NCI-H524 (cell line): ENCODE data around the gene CELF1.
"Not testable (repeated sequence)": the region's sequence is repeated elsewhere in the genome, so short reads cannot be mapped to it uniquely, and the experiment has no call there.

ENCODE experiments used
- DNase-seq, 2 experiments: peaks; one replicate each; lab custom pipeline; 2025; lab: John Stamatoyannopoulos, UW

CELF1 gene

DNA sequence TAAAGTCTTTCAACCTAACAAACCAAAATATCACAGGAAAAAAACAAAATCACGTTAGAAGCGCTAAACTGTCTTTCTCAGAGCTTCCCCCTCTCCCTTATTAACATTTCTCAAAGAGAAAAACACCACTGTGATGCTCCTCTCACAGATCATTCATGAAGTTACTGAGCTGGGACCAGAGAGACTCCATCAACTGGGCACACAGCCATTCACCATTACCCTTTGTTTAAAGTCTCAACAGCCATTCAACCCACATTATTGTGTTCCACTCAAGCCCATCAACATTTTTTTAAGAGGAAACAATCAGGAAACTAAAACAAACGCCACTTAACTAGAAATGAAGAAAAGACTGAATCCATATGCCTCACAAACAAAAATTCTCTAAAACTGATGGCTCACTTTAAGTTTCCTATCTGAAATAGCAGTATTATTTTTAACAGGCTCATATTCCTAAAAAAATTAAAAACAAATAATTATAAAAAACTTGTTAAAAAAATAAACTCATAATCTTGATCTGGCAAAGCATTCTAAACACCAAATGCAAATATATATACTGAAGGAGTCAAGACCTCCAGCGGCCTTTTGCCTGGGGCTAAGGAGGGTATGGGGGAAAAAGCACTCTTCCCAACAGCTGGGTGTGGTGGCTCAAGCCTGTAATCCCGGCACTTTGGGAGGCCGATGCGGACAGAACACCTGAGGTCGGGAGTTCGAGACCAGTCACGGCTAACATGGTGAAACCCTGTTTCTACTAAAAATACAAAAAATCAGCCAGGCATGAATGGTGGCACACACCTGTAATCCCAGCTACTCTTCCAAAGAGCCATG, 14.0 kb downstream of the CELF1 start:
- DNase-seq = no peak

DNA sequence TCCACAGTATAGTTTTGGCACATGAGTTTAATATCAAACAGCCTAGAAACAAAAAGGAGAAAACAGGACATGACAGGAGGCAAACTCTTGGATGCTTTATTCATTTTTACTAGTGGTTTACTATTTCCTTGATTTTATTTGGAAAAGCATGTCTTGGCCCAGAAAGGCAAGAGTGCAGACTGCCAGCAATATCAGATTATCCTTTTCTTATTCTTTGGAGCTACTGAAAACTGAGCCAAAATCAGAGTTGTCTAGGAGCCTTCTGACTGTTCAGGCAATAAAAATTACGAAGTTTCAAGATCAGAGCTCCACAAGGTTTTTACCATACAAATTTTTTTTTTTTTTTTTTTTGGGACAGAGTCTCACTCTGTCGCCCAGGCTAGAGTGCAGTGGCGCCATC, 16.0 kb downstream of the CELF1 start:
- no peak for DNase-seq

DNA sequence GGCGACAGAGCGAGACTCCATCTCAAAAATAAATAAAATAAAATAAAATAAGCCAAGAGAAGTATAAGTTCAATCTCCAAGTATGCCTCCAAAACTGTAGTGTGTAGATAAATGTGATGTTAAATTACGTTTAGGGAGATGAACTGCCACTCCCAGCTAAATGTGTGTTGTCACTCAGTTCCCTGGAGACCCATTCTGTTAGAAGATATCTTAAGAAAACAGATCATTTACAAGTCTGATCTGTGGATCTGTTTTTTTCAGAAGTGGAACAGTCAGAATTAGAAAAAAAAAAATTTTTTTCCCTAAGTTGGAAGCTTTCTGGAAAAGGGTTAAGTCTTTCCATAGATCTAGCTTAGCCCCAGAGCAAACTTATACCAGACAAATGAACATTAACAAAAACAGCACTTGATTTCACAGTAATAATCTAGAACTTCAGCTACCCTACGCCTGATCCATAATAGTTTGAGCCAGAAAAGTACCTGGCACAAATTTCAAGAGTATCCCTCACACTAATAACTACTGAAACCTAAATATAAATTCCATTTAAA, 18.2 kb downstream of the CELF1 start:
- DNase-seq = no peak

DNA sequence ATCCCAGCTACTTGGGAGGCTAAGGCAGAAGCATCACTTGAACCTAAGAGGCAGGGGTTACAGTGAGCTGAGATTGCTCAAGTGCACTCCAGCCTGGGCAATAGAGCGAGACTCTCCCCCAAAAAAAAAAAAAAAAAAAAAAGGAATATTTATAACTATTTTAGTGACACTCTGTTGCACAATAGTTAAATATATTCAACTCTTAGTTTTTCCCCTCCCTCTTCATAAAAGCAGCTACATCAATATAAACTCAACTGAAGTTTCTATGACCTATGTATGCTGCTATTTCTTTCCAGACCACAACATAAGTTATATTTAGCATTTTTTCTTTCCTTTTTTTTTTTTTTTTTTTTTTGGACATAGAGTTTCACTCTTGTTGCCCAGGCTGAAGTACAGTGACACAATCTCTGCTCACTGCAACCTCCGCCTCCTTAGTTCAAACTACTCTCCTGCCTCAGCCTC, 19.2 kb downstream of the CELF1 start:
- DNase-seq = no peak

DNA sequence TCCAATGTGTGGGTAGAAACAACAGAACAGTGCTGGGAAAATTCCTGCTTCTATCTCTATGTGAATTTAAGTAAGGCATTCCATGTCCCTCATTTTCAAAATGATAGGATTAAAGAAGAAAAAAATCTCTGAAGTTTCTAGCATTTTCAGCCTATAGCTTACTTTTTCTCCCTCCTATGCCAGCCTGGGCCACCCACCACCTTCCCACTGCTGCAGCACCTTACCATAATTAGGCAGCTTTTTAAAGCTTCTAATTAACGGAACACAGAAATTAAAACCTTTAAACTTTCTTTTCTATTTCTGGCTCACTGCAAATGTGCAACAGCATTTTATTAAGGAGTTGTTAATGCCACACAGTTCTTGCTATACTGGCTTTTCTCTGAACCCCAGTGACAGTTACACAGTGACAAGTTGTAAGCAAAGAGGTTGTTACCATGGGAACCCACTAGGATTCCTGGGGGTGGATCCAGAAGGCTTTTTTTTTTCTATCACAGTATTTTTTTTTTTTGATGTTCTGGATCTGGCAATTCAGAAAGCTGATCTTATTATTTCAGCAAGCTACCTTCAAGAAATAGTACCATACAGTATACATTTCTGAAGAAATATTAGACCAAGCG, 20.2 kb downstream of the CELF1 start:
- no peak for DNase-seq

DNA sequence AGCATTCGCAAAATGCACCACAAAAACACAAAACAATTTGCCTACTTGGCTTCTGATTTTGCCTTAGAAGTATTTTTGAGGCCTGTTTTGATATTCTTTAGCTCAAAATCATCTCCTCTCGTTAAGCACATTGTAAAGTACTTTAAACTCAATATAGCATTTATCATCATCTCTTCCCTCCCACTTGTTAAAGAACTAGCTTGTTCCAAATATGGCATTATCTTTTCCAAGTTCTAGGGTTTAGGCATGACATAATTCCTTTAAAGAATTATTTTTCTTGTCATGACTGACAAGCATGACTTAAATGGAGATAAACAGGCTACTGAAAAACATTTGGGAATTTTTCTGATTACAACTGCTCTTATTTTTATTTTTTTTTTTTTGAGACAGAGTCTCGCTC, 21.3 kb downstream of the CELF1 start:
- no peak for DNase-seq

DNA sequence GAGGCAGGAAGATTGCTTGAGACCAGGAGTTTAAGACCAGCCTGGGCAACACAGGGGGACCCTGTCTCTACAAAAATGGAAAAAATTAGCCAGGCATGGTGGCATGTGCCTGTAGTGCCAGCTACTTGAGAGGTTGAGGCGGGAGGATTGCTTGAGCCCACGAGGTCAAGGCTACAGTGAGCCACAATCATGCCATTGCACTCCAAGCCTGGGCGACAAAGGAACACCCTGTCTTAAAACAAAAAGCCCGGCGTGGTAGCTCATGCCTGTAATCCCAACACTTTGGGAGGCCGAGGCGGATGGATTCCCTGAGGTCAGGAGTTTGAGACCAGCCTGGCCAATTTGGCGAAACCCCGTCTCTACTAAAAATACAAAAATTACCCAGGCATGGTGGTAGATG, 22.2 kb downstream of the CELF1 start:
- DNase-seq = not testable (repeated sequence)

DNA sequence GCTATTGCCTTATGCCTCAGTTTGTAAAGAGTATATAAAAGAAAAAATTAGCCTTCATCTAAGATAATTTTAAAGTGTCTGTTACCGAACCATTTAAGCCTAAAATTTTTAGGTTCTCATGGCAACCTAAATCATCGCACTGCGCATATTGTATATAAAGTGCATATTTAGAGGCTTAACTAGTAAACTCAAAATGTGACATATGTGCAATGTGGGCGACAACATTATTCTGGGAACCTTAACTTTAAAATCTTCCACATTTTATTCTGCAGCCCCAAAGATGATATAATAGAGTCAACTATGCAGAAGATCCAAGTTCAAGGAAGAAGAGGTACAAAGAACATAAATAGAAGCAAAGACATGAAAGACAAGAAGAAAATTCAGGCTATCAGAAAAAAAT, 23.0 kb downstream of the CELF1 start:
- no peak for DNase-seq

DNA sequence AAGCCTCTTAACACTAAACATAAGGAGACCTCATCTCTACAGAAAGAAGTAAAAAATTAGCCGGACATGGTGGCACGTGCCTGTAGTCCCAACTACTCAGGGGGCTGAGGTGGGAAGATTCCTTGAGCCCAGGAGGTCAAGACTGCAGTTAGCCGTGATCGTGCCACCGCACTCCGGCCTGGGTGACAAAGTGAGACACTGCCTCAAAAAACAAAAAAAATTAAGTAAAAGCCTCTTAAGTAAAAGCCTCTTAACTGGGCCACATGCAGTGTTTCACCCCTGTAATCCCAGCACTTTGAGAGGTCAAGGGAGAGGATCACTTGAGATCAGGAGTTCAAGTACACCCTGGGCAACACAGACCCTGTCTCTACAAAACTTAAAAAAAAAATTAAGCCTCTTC, 25.7 kb downstream of the CELF1 start:
- no peak for DNase-seq

DNA sequence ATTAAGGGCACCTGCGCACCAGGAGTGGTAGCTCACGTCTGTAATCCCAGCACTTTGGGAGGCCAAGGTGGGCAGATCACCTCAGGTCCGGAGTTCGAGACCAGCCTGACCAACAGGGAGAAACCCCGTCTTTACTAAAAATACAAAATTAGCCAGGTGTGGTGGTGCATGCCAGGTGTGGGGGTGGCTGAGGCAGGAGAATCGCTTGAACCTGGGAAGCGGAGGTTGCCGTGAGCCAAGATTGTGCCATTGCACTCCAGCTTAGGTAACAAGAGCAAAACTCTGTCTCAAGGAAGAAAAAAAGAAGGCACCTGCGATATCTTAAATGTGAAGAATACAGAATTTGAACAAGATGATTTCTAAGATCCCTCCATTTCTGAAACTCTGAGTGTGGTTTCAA, 26.9 kb downstream of the CELF1 start:
- not testable (repeated sequence) for DNase-seq

DNA sequence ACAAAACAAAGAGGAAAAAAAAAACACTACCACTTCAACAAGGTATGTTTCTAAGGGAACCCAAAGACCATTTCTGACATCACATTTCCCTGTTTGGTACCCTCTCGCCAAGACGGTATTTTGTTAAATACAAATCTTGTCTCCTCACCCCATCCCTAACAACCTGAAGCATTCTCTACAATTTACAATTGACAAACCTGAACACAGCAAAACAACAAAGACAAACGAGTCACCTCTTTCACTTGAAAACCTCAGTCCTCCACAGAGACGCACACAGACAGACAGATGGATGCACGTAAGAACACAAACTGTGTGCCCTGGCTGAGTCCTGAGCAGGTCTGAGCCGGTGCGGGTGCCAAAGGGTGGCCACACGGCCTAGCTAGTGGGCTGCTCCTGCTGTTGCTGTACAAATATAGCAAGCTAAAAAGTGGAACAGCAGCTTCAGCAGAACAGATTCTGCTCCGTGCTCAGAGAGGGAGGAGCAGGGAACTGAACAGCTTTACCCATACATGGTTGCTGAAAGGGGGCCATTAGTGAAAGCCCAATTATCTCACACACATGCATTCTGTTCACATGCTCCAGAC, 28.5 kb downstream of the CELF1 start:
- DNase-seq = peak in 1 of 2 experiments; percentile 36

DNA sequence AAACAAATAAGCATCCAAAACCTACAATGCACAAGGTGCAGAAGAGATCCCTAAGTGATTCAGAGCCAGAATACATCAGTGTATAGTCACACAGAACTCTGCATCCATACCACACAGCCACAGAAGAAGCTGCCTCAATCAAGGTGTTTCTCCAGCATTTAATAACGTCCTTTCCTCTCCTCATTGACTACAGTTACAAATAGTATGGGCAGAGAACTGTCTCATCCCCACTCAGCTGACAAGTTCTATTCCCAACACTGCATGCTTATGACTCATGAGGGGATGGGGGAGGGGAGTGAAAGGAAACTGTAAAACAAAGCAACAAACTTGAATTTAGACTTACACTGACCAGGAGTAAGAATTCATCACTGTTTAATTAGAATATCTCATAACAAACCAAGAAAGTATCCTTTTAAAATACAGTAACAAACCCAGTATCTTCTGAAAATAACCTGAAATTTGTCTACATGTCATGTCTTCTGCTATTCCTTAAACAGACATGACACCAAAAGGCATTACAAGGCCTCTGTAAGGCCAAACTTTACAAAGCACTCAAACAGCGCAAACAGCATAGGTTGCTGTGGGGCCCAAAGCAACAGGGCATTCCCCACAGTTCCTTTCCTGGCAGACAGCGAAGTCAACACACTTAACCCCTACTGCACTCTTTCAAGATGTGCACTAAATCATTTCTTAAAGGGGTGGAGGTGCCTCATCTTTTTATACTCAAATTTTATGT, 29.3 kb downstream of the CELF1 start:
- no peak for DNase-seq

DNA sequence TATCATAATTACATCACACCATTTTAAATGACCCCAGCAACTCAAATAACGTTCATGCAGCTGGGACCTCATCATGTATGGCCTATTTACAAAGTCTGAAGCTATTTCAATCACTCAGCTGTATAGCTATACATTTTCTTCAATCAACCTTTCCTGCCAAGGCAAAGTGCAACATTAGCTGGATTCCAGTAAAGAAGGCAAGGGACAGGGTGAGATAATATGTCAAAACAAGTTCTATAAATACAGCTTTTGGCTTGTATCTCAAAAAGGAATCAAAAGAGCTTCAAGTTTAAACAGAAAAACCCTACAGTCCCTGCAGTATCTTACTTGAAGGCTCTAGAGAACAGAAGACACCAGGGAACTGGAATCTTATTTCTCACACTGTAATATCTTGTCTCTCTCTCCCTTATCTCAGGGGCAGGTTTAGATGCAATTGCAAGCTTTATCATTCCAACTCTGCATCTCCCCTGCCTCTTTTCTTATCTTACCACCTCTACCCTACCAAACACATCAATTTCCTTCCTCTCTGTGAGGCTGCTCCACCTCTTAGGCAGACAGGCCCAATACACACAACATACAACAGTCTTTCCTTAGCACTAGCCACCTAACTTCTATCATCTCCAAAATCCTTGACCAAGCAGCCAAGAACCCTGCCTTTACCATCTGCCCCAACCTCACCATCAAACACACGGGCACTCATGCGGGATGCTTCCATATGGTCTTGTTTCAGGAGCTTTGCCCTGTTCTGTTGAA, 34.5 kb downstream of the CELF1 start:
- DNase-seq = peak; percentile 36 to 71

DNA sequence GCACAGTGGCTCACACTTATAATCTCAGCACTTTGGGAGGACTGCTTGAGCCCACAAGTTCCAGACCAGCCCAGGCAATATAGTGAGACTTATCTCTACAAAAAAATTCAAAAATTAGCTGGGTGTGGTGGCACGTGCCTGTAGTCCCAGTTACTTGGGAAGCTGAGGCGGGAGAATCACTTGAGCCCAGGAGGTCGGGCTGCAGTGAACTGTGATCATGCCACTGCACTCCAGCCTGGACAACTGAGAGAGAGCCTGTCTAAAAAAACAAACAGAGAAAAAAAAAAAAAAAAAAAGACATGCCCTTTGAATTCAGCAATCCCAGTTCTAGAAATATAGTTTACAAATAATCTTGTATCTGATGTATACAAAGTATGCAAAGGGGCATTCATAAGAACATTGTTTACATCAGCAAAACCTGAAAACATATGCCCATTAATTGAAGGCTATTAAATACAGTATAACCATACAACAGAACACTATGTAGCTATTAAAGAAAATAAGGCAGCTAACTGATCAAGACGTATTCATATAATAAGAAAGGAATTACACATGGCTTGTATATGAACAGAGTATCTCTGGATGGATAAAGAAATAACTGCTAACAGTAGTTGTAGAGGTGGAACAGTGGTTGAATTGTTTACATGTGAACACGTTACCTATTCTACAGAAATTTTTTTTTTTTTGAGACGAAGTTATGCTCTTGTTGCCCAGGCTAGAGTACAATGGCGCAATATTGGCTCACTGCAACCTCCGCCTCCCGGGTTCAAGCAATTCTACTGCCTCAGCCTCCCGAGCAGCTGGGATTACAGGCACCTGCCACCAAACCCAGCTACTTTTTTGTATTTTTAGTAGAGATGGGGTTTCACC, 35.7 kb downstream of the CELF1 start:
- no peak for DNase-seq

DNA sequence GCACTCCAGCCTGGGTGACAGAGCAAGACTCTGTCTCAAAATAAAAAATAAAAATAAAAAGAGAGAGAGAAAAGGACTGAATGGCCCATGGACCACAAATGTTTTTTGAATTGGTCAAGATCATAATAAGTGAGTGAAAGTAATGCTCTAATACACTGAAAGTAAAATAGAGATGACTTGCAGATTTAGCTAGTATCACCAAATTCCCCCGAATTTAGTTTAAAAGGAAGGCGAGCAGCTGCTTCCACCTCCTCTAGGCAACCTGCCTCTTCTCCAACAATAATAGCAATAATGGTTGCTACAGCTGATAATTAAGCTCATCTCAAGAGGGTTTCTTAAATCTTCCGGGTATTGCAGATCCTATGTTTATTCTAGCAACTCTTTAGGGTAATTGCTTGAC, 36.8 kb downstream of the CELF1 start:
- DNase-seq = peak; percentile 14 to 51

DNA sequence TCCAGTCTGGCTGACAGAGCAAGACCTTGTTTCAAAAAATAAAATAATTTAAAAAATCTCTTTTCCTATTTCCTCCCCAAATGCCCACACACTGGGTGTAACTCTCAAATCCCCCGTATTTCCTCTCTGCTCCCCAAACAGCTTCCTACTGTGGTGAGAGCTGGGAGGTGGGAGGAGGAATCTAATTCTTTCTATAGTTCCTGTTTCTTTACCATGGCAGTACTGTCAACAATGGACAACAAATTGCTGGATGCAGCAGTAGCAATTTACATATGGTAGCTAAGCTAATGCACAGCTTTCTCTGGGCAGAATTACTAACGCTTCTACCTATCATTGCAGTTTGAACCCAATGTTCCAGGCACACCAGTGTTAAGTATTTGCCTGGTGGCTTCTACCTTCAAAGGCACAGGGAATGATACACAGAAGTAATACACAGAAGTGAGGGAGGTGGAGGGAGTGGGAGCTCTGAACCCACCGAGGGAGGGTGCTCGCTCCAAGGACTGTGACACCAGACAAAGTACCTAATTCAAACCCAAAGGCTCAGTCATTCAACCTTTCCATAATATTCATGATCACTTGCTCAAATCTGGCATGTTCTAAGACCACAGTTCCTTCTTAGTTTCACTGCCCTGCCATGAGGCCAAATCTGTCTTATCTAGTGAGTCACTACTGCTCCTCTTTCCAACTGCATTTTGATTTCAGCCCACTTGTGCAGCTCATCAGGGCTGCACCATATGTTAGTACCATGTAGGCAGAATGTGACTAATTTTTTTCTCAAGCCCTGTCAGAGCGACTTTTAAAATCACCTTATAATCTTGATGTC, 37.9 kb downstream of the CELF1 start:
- peak; percentile 37 to 84 for DNase-seq

DNA sequence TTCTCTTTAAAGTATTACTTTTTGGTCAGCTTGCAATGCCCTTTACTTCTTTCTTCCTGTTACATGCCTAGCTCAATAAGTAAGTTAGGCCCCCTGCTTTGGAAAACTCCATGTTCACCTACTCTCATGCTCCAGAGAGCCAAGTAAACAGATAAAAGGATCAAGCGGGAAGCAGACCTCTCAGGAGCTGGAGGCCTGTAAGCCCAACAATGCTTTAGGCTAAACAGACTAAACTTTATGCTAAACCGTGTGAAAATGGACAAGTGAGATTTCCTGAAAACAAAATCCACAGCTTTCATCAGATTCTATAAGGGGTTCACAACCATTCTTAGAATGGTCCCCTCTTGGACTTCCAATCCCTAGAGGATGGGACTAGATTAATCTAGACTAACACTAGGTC, 40.2 kb downstream of the CELF1 start:
- DNase-seq = no peak

DNA sequence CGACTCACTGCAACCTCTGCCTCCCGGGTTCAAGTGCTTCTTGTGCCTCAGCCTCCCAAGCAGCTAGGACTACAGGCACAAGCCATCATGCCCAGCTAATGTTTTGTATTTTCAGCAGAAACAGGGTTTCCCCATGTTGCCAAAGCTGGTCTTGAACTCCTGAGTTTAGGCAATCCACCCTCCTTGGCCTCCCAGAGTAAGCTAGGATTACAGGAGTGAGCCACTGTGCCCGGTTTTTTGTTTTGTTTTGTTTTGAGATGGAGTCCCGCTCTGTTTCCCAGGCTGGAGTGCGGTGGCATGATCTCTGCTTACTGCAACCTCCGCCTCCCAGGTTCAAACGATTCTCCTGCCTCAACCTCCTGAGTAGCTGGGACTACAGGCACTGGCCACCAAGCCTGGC, 41.0 kb downstream of the CELF1 start:
- DNase-seq = no peak

DNA sequence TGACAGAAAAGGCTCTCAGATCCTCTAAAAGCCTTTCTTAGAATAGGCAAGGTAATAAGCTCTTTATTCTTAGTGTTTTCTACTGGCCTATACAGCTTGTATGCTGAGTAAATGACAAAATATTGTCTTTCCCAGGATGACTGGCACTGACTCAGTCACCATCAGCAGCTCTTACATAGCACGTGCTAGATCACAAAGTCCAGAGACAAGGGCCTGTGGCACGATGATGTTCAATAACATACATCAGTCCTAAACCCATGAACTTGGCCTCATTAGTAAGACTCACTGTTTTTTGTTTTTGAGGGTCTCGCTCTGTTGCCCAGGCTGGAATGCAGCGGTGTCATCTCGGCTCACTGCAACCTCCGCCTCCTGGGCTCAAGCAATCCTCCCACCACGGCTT, 42.7 kb downstream of the CELF1 start:
- DNase-seq = no peak

DNA sequence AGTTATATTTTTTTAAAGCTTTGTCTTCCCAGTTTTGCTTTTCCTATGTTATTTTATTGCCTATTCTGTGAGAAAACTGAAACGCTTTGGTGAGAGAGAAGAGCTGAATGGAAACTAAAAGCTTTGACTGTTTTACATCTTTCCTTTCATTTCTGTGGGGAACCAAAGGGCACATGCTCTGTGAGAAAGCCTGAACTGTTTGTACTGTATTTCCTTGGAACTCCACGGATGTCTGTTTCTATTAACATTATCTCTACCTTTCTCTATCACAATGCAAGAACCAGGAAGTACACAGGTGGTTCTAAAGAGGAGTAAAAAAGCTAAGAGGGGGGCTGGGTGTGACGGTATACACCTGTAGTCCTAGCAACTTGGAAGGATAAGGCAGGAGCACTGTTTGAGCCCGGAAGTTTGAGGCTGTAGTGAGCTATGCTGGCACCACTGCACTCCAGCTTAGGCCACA, 43.8 kb downstream of the CELF1 start:
- no peak for DNase-seq
